Breast epithelium (tissue), 3 donors: ENCODE data around the gene SRSF11.

Experiments
- POLR2A ChIP-seq: fragments of 450-650 bp; IDR thresholded peaks from one replicate; pipeline ENCODE4 v1.6.1; 2016; ENCODE audit warnings: antibody characterized with exemption, mild to moderate bottlenecking, moderate library complexity
- POLR2AphosphoS5 ChIP-seq, 3 donors: sonication (generic); formaldehyde crosslinking; IDR thresholded peaks; one replicate each; pipeline ENCODE4 v1.6.1; 2017; ENCODE audit warnings: antibody characterized with exemption in 3 of 3
- TF ChIP-seq, protein P1 (sequence below), 3 donors: fragments of 450-650 bp; IDR thresholded peaks; one replicate each; pipeline ENCODE4 v1.5.1; 2016 to 2017; ENCODE audit warnings: antibody characterized with exemption in 3 of 3, mild to moderate bottlenecking in 3 of 3, moderate library complexity in 3 of 3

DNA sequence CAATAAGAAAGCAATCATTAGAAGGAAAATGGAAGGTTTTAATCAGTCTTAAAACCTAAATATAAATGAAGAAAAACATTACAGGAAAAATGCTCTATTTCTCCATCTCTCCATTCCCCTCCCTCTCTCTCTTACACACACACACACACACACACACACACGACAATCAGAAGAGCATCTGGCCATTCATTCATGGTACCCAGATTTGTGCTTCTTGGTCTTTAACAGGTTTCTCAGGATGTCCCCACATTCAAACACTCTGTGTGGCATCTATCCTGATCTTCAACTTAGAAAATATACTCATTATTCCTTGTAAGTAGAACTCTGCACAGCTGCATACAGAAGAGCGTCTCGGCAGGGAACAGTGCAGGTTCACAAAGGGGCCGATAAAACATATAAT is 16.6 kb upstream of the SRSF11 start:
- TF ChIP-seq, protein P1, sequence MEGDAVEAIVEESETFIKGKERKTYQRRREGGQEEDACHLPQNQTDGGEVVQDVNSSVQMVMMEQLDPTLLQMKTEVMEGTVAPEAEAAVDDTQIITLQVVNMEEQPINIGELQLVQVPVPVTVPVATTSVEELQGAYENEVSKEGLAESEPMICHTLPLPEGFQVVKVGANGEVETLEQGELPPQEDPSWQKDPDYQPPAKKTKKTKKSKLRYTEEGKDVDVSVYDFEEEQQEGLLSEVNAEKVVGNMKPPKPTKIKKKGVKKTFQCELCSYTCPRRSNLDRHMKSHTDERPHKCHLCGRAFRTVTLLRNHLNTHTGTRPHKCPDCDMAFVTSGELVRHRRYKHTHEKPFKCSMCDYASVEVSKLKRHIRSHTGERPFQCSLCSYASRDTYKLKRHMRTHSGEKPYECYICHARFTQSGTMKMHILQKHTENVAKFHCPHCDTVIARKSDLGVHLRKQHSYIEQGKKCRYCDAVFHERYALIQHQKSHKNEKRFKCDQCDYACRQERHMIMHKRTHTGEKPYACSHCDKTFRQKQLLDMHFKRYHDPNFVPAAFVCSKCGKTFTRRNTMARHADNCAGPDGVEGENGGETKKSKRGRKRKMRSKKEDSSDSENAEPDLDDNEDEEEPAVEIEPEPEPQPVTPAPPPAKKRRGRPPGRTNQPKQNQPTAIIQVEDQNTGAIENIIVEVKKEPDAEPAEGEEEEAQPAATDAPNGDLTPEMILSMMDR (IDR thresholded peaks at IDR 0.05) = no peak
- TF ChIP-seq POLR2A = no peak
- TF ChIP-seq POLR2AphosphoS5 (IDR thresholded peaks at IDR 0.05) = no peak
